DLD1 (cell line): ENCODE results near the gene ELFN1.

Experiments used
- in situ Hi-C: cut with HindIII; loops from 2 replicates; pipeline ENCODE4 v1.10.0; 2017; ENCODE audit warnings: low sequenced_read_pairs

ELFN1 gene

GRCh38 chr7:1693419-1693990 lies 23.4 kb downstream of the ELFN1 start:
- in situ Hi-C loops, result no loop called here

DNA sequence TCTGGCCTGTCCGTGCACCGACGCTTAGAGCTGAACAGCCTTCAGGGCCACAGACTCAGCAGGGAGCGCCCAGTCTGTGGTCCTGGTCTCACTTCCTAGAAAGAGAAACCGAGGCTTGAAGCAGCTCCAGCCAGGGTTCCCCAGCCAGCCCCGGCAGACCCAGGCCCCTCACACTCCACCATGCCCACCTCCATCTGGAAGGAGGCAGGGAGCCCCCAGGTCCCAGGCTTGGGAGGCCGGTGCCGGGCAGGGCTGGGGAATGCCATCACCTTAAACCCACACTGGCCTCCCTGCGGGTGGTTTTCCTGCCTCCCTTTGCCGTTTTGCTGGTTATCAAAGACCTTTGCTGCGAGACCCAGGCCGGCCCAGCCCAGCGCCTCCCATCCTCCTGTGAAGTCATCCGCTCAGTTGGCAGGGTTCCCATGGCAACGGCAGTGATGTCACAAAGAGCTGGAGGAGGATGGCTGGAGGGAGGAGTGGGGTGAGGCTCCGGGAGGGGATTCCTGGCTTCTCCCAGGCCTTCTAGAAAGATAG lies 24.0 kb downstream of the ELFN1 start:
- in situ Hi-C loops, result no loop called here

DNA sequence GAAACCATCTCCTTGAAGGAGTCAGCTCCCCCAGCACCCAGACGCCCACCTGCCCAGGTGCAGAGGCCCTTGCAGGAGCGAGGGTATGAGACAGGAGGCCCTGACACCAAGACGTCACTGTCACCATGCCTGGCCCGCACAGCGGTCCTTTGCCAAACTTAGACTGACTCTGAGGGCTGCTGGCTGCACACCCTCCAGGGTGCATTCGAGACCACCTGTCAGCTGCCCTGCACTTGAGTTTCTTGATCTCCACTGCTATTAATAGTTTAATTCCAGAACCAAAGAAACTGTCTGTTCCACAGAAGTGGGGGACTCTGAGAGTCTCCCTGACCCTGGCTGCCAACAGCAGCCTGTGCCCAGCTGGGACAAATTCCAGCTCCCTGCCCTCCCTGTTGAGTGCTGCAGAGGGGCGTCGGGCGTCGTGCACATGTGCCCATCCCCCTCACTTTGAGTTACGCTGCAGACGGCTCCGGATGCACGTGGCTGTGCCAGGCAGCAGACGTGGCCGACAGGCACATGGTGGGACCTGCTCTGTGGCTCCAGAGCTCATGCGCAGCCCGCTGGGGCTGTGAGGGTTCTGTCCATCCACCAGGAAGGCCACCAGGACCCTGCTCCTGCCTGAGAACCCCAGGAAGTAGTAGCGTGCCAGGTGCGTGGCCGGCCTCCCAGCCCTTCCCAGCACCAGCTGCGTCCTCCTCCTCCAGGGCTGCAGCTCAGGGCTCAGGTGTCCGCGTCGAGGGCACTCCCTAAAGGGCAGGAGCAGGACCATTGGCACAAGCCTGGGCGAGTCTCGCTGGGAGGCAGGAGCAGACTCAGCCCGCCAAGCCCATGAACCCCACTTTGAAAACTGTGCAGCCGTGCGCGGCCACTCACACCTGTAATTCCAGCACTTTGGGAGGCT lies 24.8 kb downstream of the ELFN1 start:
- in situ Hi-C loops, result no loop called here

DNA sequence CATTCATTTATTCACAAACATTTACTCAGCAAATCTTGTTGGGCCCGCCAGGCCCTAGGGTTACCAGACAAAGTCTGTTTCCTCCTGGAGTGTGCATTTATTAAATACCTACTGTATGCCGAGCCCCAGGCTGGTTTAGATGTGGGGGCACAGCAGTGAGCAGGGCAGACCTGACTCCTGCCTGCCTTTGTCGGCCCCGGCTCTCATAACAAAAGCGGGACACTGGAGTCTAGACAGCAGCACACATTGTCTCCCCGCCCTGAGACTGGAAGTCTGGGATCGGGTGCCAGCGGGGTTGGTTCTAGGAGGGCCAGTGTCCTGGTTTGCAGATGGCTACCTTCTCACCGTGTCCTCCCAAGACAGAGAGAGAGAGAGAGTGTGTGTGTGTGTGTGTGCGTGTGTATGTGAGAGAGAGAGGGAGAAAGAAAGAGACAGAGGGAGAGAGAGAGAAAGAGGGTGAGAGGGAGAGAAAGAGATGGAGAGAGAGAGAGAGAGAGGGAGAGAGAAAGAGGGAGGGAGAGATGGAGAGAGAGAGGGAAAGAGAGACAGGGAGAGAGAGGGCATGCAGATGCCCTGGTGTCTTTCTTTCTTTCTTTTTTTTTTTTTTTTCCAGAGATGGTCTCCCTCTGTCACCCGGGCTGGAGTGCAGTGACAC lies 25.9 kb downstream of the ELFN1 start:
- in situ Hi-C loops, result no loop called here

DNA sequence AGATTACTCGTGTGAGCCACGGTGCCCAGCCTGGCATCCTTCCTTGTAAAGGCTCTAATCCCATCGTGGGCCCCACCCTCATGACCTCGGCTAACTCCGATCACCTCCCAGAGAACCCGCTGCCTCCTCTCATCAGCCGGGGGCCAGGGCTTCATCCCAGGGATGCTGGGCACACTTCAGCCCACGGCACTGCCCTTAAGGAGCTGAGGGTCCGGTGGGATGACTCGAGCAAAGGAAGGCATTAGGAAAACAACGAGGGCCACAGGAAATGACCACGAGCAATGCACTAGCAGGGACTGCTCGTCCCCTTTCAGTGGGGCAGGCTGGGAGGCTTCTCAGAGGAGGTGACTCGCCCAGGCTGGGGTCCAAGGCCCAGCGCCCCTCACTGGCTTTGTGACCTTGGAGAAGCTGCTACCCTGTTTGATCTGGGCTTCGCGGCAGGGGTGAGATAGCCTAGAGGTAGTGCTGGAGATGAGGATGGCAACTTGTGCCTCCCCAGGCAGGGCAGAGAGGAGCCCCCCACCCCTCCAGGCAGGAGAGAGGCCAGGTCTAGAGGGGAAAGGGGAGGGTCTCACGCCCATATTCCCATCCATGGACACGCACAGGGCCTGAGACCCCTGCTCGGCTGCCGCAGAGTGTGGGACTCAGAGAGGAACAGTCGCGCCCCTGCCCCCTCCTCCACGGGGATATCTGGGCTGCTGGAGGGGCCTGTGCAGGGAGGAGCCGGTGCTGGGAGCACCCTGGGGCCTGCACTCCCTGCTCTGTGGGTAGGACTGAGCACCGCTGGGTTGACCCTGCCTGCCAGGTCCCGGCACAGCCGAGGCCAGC lies 26.8 kb downstream of the ELFN1 start:
- in situ Hi-C loops, result no loop called here

DNA sequence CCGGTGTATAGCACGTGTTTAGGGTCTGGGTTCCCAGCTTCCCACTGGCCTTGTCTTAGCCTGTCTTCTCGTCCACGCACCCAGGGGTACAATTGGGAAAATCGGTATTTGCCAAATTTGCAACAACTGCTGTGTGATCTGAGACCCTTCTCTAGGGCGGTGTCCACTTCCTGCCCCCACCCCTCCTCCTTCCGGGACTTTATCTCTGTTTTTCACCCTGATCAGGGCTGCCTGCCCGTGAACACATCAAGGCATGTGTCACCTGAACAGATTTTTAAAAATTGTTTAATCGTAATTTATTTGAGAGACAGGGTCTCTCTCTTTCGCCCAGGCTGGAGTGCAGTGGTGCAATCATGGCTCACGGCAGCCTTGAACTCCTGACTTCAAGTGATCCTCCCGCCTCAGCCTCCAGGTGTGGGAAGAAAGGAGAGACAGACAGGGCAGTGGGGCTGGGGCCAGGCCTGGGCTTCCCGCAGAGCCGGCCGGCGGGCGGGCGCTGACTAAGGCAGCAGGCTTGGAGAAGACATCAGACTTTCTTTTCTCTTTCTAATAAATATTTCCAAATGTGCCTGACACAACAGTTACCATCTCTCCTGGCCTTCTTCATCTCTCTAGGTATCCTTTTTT lies 27.5 kb downstream of the ELFN1 start:
- in situ Hi-C loops, result no loop called here

DNA sequence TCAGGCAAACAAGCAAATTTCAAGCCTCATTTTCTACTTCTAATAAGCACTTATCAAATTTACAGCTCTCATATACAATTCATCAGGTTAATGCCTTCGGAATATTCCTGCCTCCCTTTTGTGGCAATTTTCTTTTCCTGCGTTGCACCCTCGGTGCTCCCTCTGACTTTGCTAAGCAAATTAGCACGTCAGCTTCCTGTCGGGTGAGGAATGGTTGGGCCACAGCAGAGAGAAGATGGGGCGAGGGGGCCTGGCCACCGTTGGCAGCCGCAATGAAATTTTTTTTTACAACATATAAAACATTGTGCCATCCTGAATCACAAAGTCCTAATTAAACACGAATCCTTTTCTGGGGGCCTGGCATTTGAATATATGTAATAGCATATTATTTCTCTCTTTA lies 28.1 kb downstream of the ELFN1 start:
- in situ Hi-C loops, result no loop called here

DNA sequence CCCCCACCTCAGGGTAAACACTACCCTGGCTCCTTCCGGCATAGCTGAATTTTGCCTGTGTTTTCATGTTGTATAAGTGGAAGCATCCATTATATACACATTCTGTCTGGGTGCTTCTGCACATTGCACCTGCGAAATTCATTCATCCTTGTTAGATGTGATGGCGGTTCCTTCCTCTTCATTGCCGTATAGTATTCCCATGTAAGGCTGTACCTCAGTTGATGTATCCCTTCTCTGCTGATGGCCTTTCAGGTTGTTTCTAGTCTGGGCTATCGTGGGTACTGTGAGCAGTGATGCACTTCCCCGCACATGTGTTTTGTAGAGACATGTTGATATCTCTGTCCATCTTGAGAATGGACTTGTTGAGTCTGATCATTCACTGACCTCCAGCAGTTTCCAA lies 28.9 kb downstream of the ELFN1 start:
- in situ Hi-C loops, result no loop called here

DNA sequence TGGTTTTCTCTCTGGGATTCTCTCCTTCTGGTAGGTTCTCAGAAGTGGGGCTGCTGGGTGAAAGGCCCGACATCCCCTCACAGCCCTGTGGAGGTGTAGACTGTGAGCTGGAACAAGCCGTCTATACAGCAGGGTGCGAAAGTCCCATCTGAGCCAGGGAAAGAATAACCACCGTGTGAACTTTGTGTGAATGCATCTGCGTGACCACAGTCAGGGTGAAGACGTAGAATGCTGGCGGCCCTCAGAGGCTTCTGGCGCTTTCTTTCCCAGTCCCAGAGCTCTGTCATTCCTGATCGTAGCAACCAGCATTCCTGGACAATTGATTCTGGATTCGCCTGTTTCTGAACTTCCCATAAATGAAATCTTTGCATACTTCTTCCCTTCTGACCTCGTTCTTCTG lies 30.0 kb downstream of the ELFN1 start:
- in situ Hi-C loops, result no loop called here

- in situ Hi-C loops, result no loop called here
Measured at GRCh38 chr7:1700536-1701333, 30.7 kb downstream of the ELFN1 start.

DNA sequence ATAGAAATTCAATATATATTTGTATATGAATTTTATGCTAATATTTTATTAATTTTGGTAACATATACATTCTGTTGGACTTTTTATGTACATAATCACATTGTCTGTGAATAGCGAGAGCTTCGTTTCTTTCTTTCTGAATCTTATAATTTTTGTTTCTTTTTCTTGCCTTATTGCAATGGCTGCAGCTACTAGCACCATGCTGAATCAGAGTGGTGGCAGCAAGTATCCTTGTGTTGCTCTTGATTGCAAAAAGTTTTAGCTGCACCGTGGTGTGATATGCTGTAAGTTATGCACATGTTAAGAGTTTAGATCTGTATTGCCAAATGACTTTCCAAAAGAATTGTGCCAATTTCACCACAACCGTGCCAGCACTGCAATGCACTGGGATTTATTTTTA lies 32.6 kb downstream of the ELFN1 start:
- in situ Hi-C loops, result no loop called here

GRCh38 chr7:1703441-1703840 lies 33.4 kb downstream of the ELFN1 start:
- in situ Hi-C loops, result no loop called here

GRCh38 chr7:1703871-1704810 lies 34.1 kb downstream of the ELFN1 start:
- in situ Hi-C loops, result no loop called here

DNA sequence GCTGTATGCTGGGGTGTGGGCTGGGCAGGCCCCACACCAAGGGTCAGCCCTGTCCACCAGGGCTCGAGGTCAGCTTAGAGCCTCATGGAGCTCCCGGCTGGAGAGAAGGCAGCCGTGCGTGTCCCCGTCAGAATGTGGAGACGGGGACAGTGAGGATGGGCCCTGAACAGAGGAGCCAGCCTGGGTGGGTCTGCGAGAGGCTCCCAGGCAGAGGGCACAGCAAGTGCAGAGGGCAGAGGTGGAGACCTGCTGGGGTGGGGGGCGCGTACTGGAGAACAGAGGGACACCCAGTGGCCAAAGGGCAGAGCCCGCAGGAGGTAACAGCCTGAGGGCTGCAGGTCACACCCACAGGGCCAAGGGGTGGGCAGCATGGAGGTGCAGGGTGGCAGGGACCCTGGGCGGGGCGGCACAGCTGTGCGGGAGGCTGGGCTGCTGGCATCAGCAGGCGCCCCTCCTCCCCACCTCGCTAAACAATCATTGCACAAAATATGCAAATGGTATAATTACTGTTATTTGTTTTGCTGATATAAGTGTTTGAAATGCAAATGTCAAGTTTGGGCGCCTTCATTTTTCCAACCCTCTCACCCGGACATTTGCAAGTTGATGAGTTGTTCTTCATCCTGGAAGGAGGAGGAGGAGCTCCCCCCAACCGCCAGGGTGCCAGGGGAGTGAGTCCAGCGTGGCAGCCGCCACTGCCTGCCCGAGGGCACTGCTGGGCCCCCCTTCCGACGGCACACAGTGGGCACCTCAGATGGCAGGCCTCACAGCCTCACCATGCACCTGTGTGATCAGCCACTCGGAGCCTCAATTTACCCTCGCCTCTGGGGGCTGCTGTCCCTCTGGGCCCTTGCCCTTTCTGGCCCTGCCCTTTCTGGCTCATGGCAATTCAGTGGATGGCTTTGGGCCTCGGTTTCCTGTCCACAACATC lies 35.0 kb downstream of the ELFN1 start:
- in situ Hi-C loops, result no loop called here

GRCh38 chr7:1705856-1706255 lies 35.8 kb downstream of the ELFN1 start:
- in situ Hi-C loops, result no loop called here

DNA sequence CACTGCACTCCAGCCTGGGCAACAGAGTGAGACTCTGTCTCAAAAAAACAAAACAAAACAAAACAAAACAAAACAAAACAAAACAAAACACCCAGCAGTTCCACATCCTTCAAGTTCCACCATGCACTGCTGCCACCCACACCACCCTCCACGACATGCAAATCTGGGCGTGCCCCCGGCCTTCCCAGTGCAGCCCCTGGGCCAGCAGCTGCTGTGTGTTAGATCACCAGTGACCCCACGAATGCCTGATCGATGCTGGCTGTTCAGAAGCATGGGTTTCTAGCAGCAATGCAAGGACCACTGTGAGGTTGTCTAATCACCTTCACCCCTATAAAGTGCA lies 36.3 kb downstream of the ELFN1 start:
- in situ Hi-C loops, result no loop called here

GRCh38 chr7:1706721-1707613 lies 36.9 kb downstream of the ELFN1 start:
- in situ Hi-C loops, result no loop called here
